Omental fat pad (tissue), 4 donors: ENCODE measurements around the gene CRYL1. TPM values are rescaled to one million over a fixed set of nuclear protein-coding genes. Genes with fewer than 3 reads are reported as not detected.

Experiments
- ATAC-seq: fragments of 150-250 bp; one replicate; pipeline ENCODE4 v1.9.1; 2016; ENCODE audit warnings: mild to moderate bottlenecking, moderate library complexity; ENCODE audit not compliant: low FRiP score
- DNase-seq: peaks from one replicate; pipeline ENCODE4 v3.0.0-alpha.2; 2019; ENCODE audit warnings: low spot score
- total RNA-seq, 4 donors: library from RNA; depleted of rRNA; stranded (reverse); fragments of >200 nt; gene quantifications; one replicate each; pipeline ENCODE4 v1.1.0, GENCODE V29; 2016
- TF ChIP-seq, protein P1 (sequence below), 3 donors: fragments of 450-650 bp; IDR thresholded peaks; one replicate each; pipeline ENCODE4 v1.5.1; 2016 to 2017; ENCODE audit warnings: antibody characterized with exemption in 3 of 3, mild to moderate bottlenecking in 3 of 3, moderate library complexity in 2 of 3

CRYL1 gene
- total RNA-seq, 4 donors from 2014 or later: 30.3 to 42.2 (median 35.3) TPM

DNA sequence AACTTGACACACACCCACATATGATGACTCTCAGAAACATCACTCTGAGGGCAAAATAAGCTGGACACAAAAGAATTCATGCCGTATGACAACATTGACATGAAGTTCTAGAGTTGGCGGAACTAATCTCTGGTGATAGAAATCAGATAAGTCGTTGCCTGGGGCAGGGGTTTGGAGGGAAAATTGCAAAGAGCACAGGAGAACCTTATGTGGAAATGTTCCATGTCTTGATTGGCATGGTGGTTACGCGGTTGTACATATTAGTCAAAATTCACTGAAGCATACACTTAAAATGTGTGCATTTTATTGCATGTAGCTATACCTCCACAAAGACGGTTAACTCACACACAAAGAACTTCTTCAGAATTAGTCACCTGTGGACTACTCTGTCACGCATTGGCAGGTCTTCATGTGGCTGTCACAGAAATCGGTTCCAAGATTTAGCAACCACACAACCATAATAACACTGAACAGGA is 155.7 kb downstream of the CRYL1 start:
- TF ChIP-seq, protein P1, sequence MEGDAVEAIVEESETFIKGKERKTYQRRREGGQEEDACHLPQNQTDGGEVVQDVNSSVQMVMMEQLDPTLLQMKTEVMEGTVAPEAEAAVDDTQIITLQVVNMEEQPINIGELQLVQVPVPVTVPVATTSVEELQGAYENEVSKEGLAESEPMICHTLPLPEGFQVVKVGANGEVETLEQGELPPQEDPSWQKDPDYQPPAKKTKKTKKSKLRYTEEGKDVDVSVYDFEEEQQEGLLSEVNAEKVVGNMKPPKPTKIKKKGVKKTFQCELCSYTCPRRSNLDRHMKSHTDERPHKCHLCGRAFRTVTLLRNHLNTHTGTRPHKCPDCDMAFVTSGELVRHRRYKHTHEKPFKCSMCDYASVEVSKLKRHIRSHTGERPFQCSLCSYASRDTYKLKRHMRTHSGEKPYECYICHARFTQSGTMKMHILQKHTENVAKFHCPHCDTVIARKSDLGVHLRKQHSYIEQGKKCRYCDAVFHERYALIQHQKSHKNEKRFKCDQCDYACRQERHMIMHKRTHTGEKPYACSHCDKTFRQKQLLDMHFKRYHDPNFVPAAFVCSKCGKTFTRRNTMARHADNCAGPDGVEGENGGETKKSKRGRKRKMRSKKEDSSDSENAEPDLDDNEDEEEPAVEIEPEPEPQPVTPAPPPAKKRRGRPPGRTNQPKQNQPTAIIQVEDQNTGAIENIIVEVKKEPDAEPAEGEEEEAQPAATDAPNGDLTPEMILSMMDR (IDR thresholded peaks at IDR 0.05): no peak
- DNase-seq (no peak), ATAC-seq (no peak)

DNA sequence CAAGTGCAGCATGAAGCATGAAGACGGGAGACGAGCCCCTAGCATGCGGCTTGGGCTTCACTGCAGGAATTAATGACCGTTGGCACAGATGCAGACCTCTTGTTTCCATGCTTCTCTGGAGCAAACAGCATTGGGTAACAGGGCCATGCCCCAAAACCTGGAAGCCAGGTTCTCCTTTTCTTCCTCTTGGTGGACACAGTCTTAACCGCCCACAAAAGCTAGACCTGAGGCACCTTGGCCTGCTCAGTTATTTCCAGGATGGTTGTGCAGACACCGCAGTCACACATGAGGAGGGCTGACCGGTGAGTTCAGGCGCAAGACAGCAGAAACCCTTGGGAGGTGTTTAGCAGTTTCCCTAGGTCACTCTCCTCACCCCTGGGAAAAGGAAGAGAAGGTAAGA is 159.6 kb downstream of the CRYL1 start:
- DNase-seq (no peak), ATAC-seq (no peak)
- TF ChIP-seq, protein P1 (IDR thresholded peaks at IDR 0.05): no peak

DNA sequence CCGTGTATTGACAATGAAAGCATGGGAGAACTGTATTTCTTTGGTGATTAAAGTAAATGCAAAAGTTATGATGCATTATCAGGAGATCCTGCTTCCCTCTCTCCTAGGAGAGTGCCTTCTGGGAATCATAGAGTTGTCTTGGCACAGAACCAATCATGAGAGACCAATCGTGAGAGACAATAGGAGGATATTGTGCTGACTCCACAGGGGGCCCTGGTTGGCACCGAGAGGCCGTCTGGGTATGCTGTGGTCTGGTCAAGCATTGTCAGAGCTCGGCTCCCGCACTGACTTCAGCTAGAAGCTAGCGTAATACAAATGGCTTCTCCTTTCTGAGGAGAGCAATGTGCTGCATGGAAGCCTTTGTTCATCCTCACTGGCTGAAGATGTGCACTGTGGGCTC is 162.1 kb downstream of the CRYL1 start:
- DNase-seq (no peak), ATAC-seq (no peak)
- TF ChIP-seq, protein P1 (IDR thresholded peaks at IDR 0.05): no peak

- TF ChIP-seq, protein P1 (IDR thresholded peaks at IDR 0.05): no peak
- DNase-seq (no peak), ATAC-seq (no peak)
These were observed 162.5 kb downstream of the CRYL1 start for GRCh38 chr13:20363172-20363571.

GRCh38 chr13:20362484-20363041 is 163.1 kb downstream of the CRYL1 start:
- no peak for DNase-seq
- no peak for ATAC-seq
- TF ChIP-seq, protein P1 (IDR thresholded peaks at IDR 0.05): no peak

GRCh38 chr13:20360835-20361412 is 164.7 kb downstream of the CRYL1 start:
- no peak for DNase-seq
- TF ChIP-seq, protein P1 (IDR thresholded peaks at IDR 0.05): no peak

DNA sequence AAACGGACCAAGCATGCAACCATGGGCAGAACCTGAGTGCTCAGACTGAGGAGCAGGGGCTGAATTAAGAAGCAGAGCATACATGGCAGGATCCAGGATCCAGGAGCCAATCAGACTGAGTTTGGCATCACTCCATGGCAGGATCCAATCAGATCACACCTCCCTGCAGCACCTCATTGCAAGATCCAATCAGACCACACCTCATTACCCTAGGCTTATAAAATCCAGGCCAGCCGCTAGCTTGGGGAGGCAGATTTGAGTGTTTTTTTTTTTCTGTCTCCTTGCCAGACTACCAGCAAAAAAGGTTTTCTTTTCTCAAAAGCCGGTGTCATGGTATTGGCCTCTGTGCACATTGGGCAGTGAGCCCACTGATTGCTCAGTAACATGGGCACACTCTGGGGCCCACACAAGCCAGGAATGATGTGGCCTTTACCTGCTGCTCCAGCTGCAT is 165.6 kb downstream of the CRYL1 start:
- ATAC-seq: no peak
- TF ChIP-seq, protein P1 (IDR thresholded peaks at IDR 0.05): no peak

More at GRCh38 chr13:20360835-20361412, 164.7 kb downstream of the CRYL1 start:
- no peak for ATAC-seq

More for the DNA sequence above, 165.6 kb downstream of the CRYL1 start:
- DNase-seq: no peak
